HEK293 (cell line): ENCODE measurements around the gene TEX14.
A peak's percentile ranks its signal among the peaks of the same experiment; 100 is the strongest.

Source experiments
- GLI4 ChIP-seq: fragments of 450-650 bp; formaldehyde crosslinking; IDR thresholded peaks from 2 replicates; pipeline ENCODE4 v1.5.1; 2016; ENCODE audit warnings: missing biosample characterization, missing genetic modification characterization
- KLF10 ChIP-seq: fragments of 450-650 bp; IDR thresholded peaks from 2 replicates; pipeline ENCODE4 v1.5.1; 2018; ENCODE audit warnings: missing biosample characterization, mild to moderate bottlenecking, missing genetic modification characterization
- PRDM4 ChIP-seq: fragments of 450-650 bp; formaldehyde crosslinking; IDR thresholded peaks from 2 replicates; pipeline ENCODE4 v1.5.1; 2017; ENCODE audit warnings: missing biosample characterization, missing genetic modification characterization
- REST ChIP-seq: fragments of 450-650 bp; formaldehyde crosslinking; IDR thresholded peaks from 2 replicates; pipeline ENCODE4 v1.5.1; 2016; ENCODE audit warnings: missing biosample characterization, missing genetic modification characterization
- SETDB1 ChIP-seq: IDR thresholded peaks from one replicate; pipeline ENCODE4 v1.6.1; 2017; ENCODE audit warnings: mild to moderate bottlenecking, low read length, moderate library complexity, mixed read lengths; ENCODE audit not compliant: insufficient read length
- ZBTB11 ChIP-seq: fragments of 450-650 bp; formaldehyde crosslinking; conservative IDR thresholded peaks from 2 replicates; pipeline ENCODE4 v1.5.1; 2016; ENCODE audit warnings: low read depth, missing biosample characterization, missing genetic modification characterization
- ZBTB8A ChIP-seq: fragments of 450-650 bp; formaldehyde crosslinking; IDR thresholded peaks from 2 replicates; pipeline ENCODE4 v1.5.1; 2016; ENCODE audit warnings: missing biosample characterization, missing genetic modification characterization
- ZIC2 ChIP-seq: fragments of 450-650 bp; formaldehyde crosslinking; IDR thresholded peaks from 2 replicates; pipeline ENCODE4 v1.5.1; 2016; ENCODE audit warnings: missing biosample characterization, missing genetic modification characterization
- ZNF148 ChIP-seq: fragments of 450-650 bp; formaldehyde crosslinking; IDR thresholded peaks from 2 replicates; pipeline ENCODE4 v1.5.0; 2017; ENCODE audit warnings: missing biosample characterization, missing genetic modification characterization, borderline replicate concordance
- ZNF223 ChIP-seq: fragments of 450-650 bp; formaldehyde crosslinking; IDR thresholded peaks from 2 replicates; pipeline ENCODE4 v1.5.1; 2016; ENCODE audit warnings: missing biosample characterization, missing genetic modification characterization
- ZNF26 ChIP-seq: fragments of 450-650 bp; formaldehyde crosslinking; IDR thresholded peaks from 2 replicates; pipeline ENCODE4 v1.5.1; 2016; ENCODE audit warnings: missing biosample characterization, missing genetic modification characterization
- ZNF280D ChIP-seq: fragments of 450-650 bp; formaldehyde crosslinking; IDR thresholded peaks from 2 replicates; pipeline ENCODE4 v1.5.1; 2016; ENCODE audit warnings: missing biosample characterization, missing genetic modification characterization
- ZNF292 ChIP-seq: fragments of 450-650 bp; formaldehyde crosslinking; IDR thresholded peaks from 2 replicates; pipeline ENCODE4 v1.5.1; 2016; ENCODE audit warnings: low read depth, missing biosample characterization, missing genetic modification characterization, borderline replicate concordance
- ZNF354C ChIP-seq: fragments of 450-650 bp; formaldehyde crosslinking; IDR thresholded peaks from 2 replicates; pipeline ENCODE4 v1.5.1; 2016; ENCODE audit warnings: missing biosample characterization, missing genetic modification characterization, low read depth, borderline replicate concordance
- ZNF416 ChIP-seq: fragments of 450-650 bp; formaldehyde crosslinking; IDR thresholded peaks from 2 replicates; pipeline ENCODE4 v1.5.1; 2016; ENCODE audit warnings: missing biosample characterization, missing genetic modification characterization
- ZNF580 ChIP-seq: fragments of 450-650 bp; formaldehyde crosslinking; IDR thresholded peaks from 2 replicates; pipeline ENCODE4 v1.5.1; 2016; ENCODE audit warnings: missing biosample characterization, missing genetic modification characterization
- ZNF664 ChIP-seq: fragments of 450-650 bp; formaldehyde crosslinking; IDR thresholded peaks from 2 replicates; pipeline ENCODE4 v1.5.1; 2016; ENCODE audit warnings: missing biosample characterization, missing genetic modification characterization
- ZNF701 ChIP-seq: fragments of 450-650 bp; formaldehyde crosslinking; IDR thresholded peaks from 2 replicates; pipeline ENCODE4 v1.5.1; 2016; ENCODE audit warnings: missing biosample characterization, missing genetic modification characterization
- ZNF791 ChIP-seq: fragments of 450-650 bp; formaldehyde crosslinking; IDR thresholded peaks from 2 replicates; pipeline ENCODE4 v1.5.1; 2016; ENCODE audit warnings: missing biosample characterization, missing genetic modification characterization
- ZSCAN23 ChIP-seq: fragments of 450-650 bp; formaldehyde crosslinking; IDR thresholded peaks from 2 replicates; pipeline ENCODE4 v1.5.1; 2016; ENCODE audit warnings: missing biosample characterization, missing genetic modification characterization

Gene TEX14

GRCh38 chr17:58631523-58632323 is 60.1 kb downstream of the TEX14 start (continued):
- peak; percentile 88 for TF ChIP-seq REST (tag by site-specific recombination)
- peak; percentile 27 for TF ChIP-seq ZIC2 (tag by site-specific recombination)
- peak; percentile 57 for TF ChIP-seq SETDB1
- TF ChIP-seq ZSCAN23 (tag by site-specific recombination): peak; percentile 93
- TF ChIP-seq ZNF416 (tag by site-specific recombination): no peak
- TF ChIP-seq ZNF280D (tag by site-specific recombination): no peak
- TF ChIP-seq ZBTB11: peak; percentile 35; the same call in 1 of the 2 replicates
- no peak for TF ChIP-seq ZNF292 (tag by site-specific recombination)
- TF ChIP-seq ZNF354C: no peak
- no peak for TF ChIP-seq ZNF26 (tag by site-specific recombination)
- TF ChIP-seq ZNF580 (tag by site-specific recombination): peak; percentile 95
- TF ChIP-seq GLI4 (tag by site-specific recombination): peak; percentile 90
- peak; percentile 76 for TF ChIP-seq ZBTB8A (tag by site-specific recombination)
- peak; percentile 95 for TF ChIP-seq KLF10
- TF ChIP-seq ZNF791 (tag by site-specific recombination): no peak
- TF ChIP-seq ZNF701 (tag by site-specific recombination): no peak
- peak; percentile 82 for TF ChIP-seq PRDM4 (tag by site-specific recombination)
- TF ChIP-seq ZNF223 (tag by site-specific recombination): no peak
- TF ChIP-seq ZNF664: peak; percentile 77
- TF ChIP-seq ZNF148 (tag by site-specific recombination): no peak
